Measurements from ENCODE around the gene HIPK1. TPM values are rescaled to one million over a fixed set of nuclear protein-coding genes. Genes with fewer than 3 reads are reported as not detected.

HIPK1 gene
- total and polyA plus RNA-seq, 2 of the 13 experiments (the other 11 are each of a cell fraction or from before 2014, with no cell fraction given) = 20.8 to 33.4 TPM

DNA sequence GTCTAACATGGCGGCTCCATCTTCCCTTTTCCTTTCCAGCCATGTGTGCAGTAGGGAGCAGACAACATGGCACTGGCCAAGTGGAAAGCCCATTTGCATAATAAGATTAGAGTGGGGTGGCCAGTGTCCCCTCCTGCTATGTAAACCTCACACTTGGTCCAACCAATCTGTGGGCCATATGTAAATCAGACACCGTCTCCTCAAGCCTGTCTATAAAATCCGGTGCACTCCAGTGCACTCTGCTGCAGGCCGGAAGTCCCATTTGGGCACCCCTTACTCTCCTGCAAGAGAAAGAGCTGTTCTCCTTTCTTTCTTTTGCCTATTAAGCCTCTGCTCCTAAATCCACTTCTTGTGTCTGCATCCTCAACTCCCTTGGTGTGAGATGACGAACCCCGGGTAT, 94.3 kb downstream of the HIPK1 start:
- Histone ChIP-seq H3K9ac (ENCODE audit: insufficient read depth, low read depth, low read length) (no peak overlapping the region), H3K4me2 (ENCODE audit: low read depth, low read length) (no peak overlapping the region), H3K36me3 (replicated peaks in 1 of 2; ENCODE audit: control insufficient read depth in 1 of 2, insufficient read depth in 2 of 2, low read length in 2 of 2) (no peaks in the 10 kb centered on the region), H3K4me1 (ENCODE audit: insufficient read depth, low read length) (peaks cover 14% of the 10 kb centered on the region), H2AFZ (ENCODE audit: low read length) (no peak overlapping the region), H3K4me3 (replicated peaks in 1 of 3; ENCODE audit: insufficient read depth in 1 of 3, low read depth in 2 of 3, low read length in 3 of 3) (no peak overlapping the region), H3K9me3 (ENCODE audit: low read length) (no peaks in the 10 kb centered on the region), H3K79me2 (ENCODE audit: insufficient read depth, low read length) (no peaks in the 10 kb centered on the region), H4K20me1 (ENCODE audit: insufficient read depth, low read length) (no peaks in the 10 kb centered on the region), H3K27ac (ENCODE audit: extremely low read length, insufficient read depth, low read length) (no peak overlapping the region), H3K27me3 (ENCODE audit: control insufficient read depth in 1 of 2, insufficient read depth in 2 of 2, low read length in 2 of 2) (no peaks in the 10 kb centered on the region; a peak in 1 of 5 replicates)
- in situ Hi-C loops (cut with HindIII; ENCODE audit: extremely low pct_ligation_motif_present, low pct_unique_long_range_greater_than_20kb) = no loop called here
- intact Hi-C loops (cut with micrococcal nuclease; ENCODE audit: unreplicated experiment) = no loop called here
- 58% methylated on average over 6 of the region's 6 CpGs for WGBS (ENCODE audit: low lambda C conversion rate)
- no peak for FAIRE-seq
- no TSS peak for BruUV-seq (replicated peaks)
- POLR2A ChIA-PET = no interaction called here
- CTCF ChIA-PET (ENCODE audit: low intra/inter-chr PET ratio, low total read pairs) = no interaction called here
- no peak for DNase-seq (ENCODE audit: low spot score)
- TF ChIP-seq ZNF282 (IDR thresholded peaks at IDR 0.05; ENCODE audit: partially characterized antibody) = no peak
- TF ChIP-seq PTBP1 (IDR thresholded peaks at IDR 0.05; ENCODE audit: low read depth, low read length, poor library complexity, severe bottlenecking) = no peak
- no peak for TF ChIP-seq HOXA7 (CRISPR knock-in tag; IDR thresholded peaks at IDR 0.05)
- no peak for TF ChIP-seq KLF11 (CRISPR knock-in tag; IDR thresholded peaks at IDR 0.05)
- TF ChIP-seq, protein P1, sequence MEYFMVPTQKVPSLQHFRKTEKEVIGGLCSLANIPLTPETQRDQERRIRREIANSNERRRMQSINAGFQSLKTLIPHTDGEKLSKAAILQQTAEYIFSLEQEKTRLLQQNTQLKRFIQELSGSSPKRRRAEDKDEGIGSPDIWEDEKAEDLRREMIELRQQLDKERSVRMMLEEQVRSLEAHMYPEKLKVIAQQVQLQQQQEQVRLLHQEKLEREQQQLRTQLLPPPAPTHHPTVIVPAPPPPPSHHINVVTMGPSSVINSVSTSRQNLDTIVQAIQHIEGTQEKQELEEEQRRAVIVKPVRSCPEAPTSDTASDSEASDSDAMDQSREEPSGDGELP (IDR thresholded peaks at IDR 0.05; ENCODE audit: borderline replicate concordance, low read depth) = no peak
- no peak for TF ChIP-seq ARNTL (CRISPR knock-in tag; IDR thresholded peaks at IDR 0.05)
- TF ChIP-seq ZNF484 (CRISPR knock-in tag; IDR thresholded peaks at IDR 0.05; ENCODE audit: borderline replicate concordance, low read depth) = no peak
- TF ChIP-seq ZNF761 (CRISPR knock-in tag; conservative IDR thresholded peaks at IDR 0.05) = no peak
- no peak for TF ChIP-seq ZNF160 (CRISPR knock-in tag; IDR thresholded peaks at IDR 0.05)
- no peak for TF ChIP-seq HMGA1 (CRISPR knock-in tag; conservative IDR thresholded peaks at IDR 0.05)
- TF ChIP-seq MBNL3 (CRISPR knock-in tag; conservative IDR thresholded peaks at IDR 0.05) = no peak
- TF ChIP-seq ZNF3 (CRISPR knock-in tag; IDR thresholded peaks at IDR 0.05) = no peak
- no peak for TF ChIP-seq TBL1XR1 (IDR thresholded peaks at IDR 0.05; ENCODE audit: borderline replicate concordance, low read length, partially characterized antibody)
- TF ChIP-seq FOXM1 (CRISPR knock-in tag; IDR thresholded peaks at IDR 0.05) = no peak
- no peak for TF ChIP-seq BRCA1 (CRISPR knock-in tag; IDR thresholded peaks at IDR 0.05)
- TF ChIP-seq, protein P2, sequence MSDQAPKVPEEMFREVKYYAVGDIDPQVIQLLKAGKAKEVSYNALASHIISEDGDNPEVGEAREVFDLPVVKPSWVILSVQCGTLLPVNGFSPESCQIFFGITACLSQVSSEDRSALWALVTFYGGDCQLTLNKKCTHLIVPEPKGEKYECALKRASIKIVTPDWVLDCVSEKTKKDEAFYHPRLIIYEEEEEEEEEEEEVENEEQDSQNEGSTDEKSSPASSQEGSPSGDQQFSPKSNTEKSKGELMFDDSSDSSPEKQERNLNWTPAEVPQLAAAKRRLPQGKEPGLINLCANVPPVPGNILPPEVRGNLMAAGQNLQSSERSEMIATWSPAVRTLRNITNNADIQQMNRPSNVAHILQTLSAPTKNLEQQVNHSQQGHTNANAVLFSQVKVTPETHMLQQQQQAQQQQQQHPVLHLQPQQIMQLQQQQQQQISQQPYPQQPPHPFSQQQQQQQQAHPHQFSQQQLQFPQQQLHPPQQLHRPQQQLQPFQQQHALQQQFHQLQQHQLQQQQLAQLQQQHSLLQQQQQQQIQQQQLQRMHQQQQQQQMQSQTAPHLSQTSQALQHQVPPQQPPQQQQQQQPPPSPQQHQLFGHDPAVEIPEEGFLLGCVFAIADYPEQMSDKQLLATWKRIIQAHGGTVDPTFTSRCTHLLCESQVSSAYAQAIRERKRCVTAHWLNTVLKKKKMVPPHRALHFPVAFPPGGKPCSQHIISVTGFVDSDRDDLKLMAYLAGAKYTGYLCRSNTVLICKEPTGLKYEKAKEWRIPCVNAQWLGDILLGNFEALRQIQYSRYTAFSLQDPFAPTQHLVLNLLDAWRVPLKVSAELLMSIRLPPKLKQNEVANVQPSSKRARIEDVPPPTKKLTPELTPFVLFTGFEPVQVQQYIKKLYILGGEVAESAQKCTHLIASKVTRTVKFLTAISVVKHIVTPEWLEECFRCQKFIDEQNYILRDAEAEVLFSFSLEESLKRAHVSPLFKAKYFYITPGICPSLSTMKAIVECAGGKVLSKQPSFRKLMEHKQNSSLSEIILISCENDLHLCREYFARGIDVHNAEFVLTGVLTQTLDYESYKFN (CRISPR knock-in tag; conservative IDR thresholded peaks at IDR 0.05) = no peak
- TF ChIP-seq STAT5B (CRISPR knock-in tag; IDR thresholded peaks at IDR 0.05) = no peak
- no peak for TF ChIP-seq ZNF569 (CRISPR knock-in tag; IDR thresholded peaks at IDR 0.05; ENCODE audit: borderline replicate concordance)
- no peak for TF ChIP-seq ZNF335 (CRISPR knock-in tag; IDR thresholded peaks at IDR 0.05)
- no peak for ATAC-seq
